Psoas muscle (tissue), 8 donors: ENCODE data around the gene GIT1. TPM values are rescaled to one million over a fixed set of nuclear protein-coding genes. Genes with fewer than 3 reads are reported as not detected.
A peak's percentile ranks its signal among the peaks of the same experiment; 100 is the strongest.

ENCODE experiments used
- ATAC-seq, 4 donors: fragments of 200-7000 bp; cut with Tn5 transposase; one replicate each; pipeline ENCODE4 v1.9.1; 2020; ENCODE audit warnings: moderate library complexity in 3 of 4, mild to moderate bottlenecking in 2 of 4
- DNase-seq, 2 donors: peaks; one replicate each; pipeline ENCODE4 v3.0.0-alpha.2; 2020
- H3K27ac ChIP-seq: fragments of 200-600 bp; one replicate; pipeline ENCODE4 v1.8.0; 2022
- H3K27me3 ChIP-seq, 3 donors: fragments of 200-600 bp in 1 of 3; one replicate each; pipeline versions ENCODE4 v1.6.1 to v1.8.0; 2013 to 2022; ENCODE audit warnings: low read length in 2 of 3, mild to moderate bottlenecking in 2 of 3, moderate library complexity in 1 of 3; ENCODE audit not compliant: insufficient read depth in 3 of 3
- H3K36me3 ChIP-seq, 2 donors: fragments of 200-600 bp in 1 of 2; one replicate each; pipeline versions ENCODE4 v1.6.1 to v1.8.0; 2013 to 2022; ENCODE audit warnings: low read depth in 1 of 2, mild to moderate bottlenecking in 1 of 2, moderate library complexity in 1 of 2; ENCODE audit not compliant: insufficient read depth in 1 of 2
- H3K4me1 ChIP-seq: fragments of 200-600 bp; one replicate; pipeline ENCODE4 v1.8.0; 2022
- H3K4me3 ChIP-seq: fragments of 200-600 bp; one replicate; pipeline ENCODE4 v1.8.0; 2022; ENCODE audit warnings: mild to moderate bottlenecking
- H3K9me3 ChIP-seq: fragments of 200-600 bp; one replicate; pipeline ENCODE4 v1.8.0; 2022
- WGBS, 3 donors: extraction: QIAGEN DNeasy Blood & Tissue Kit; methylation state at CpG; one replicate each; pipeline versions ENCODE4 v1.1.6 to v1.1.7; 2013; 5-methylcytosine and 5-hydroxymethylcytosine counted together
- intact Hi-C, 2 donors: fragments of 100-400 bp; cut with DNase I; formaldehyde crosslinking; loops; one replicate each; pipeline versions ENCODE4 v1.11.0 to v1.14.2; 2022
- polyA plus RNA-seq, 3 donors: library from polyadenylated mRNA; stranded (reverse); fragments of 200-250 nt; gene quantifications; one replicate each; pipeline ENCODE4 v1.2.3, GENCODE V29; 2013
- total RNA-seq, 4 donors: library from RNA; stranded (reverse); fragmentation: NEBNext Ultra II Directional in 2 of 4; extraction: Animal tissue kit (Norgen Biotek cat#: 25700) in 2 of 4; gene quantifications; one replicate each; pipeline versions ENCODE4 v1.2.1 to v1.2.4, GENCODE V29; 2021 to 2023
- TF ChIP-seq, protein P1 (sequence below): fragments of 200-600 bp; IDR thresholded peaks from one replicate; pipeline ENCODE4 v1.8.0; 2022; ENCODE audit warnings: antibody characterized with exemption
- donor health status: healthy with polysubstance abuse.
- donor health status: DM: no; HTN: no; CAD: no; lungs with moderate emphysema.
- donor health status: Bipolar disorder and iron deficiency.
- donor health status: healthy.
- donor health status: DM: yes; HTN: yes; CAD: no.
- donor health status: DM: no; HTN: no; CAD: no.
- donor health status: DM: no; HTN: no; CAD: no.
- donor health status: DM: yes; HTN: yes; CAD: no.

The GIT1 gene
- total and polyA plus RNA-seq, 7 donors: 24.3 to 46.0 (median 33.5) TPM

DNA sequence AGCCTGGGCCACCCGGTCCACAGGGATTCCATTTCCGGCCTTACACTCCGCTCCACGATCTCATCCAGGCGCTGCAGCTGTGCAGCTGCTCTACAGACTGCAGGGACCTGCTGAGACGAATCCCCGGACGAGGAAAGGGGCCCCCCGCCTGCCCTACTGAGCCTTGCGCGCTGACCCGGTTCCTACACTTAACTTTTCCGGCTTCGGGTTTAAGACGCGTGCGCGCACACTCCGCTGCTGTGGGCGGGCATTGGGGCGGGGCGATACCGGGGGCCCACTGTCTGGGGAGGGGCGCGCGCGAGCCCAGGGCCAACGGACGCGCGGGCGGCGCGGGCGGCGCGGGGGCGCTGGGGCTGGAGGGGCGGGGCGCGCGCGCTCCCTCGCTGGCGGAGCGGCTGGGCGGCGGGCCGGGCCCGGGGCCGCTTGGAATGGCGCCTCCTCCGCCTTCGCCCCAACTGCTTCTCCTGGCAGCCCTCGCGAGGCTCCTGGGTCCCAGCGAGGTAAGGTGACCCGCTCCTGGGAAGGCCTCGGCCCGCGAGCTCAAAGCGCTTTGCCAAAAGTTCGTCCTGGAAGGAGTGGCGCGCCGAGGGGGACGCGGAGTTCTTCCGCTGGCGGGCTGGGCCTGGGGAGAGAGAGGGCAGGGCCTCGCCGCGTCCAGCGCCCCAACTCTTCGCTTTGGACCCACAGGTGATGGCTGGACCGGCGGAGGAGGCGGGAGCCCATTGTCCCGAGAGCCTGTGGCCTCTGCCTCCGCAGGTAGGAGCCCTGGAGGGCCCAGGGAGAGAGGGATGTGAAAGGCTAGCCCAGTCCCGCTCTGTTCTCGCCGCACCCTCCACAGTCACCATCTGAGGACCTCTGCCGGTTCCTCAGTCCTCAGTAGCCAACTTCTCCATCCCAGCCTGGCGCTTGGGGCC, 20.9 kb downstream of the GIT1 start, which contains the start of gene TP53I13:
TSS of gene TP53I13 (plus strand) at position 371 of the 914 bp plus-strand sequence. CDS start at position 429, 58 bp downstream.
- Histone ChIP-seq H3K9me3 (no peaks in the 10 kb centered on the region), H3K4me1 (peaks cover 19% of the 10 kb centered on the region), H3K27me3 (no peaks in the 10 kb centered on the region), H3K36me3 (peaks cover 0 to 4% of the 10 kb centered on the region in 2 donors), H3K27ac (peak within 1 kb of the TSS; percentile 84), H3K4me3 (peak within 1 kb of the TSS; percentile 81)
- peak; percentile 68 to 77 (median 70) for ATAC-seq
- intact Hi-C loops: no loop called here
- DNase-seq: peak; percentile 91
- TF ChIP-seq, protein P1, sequence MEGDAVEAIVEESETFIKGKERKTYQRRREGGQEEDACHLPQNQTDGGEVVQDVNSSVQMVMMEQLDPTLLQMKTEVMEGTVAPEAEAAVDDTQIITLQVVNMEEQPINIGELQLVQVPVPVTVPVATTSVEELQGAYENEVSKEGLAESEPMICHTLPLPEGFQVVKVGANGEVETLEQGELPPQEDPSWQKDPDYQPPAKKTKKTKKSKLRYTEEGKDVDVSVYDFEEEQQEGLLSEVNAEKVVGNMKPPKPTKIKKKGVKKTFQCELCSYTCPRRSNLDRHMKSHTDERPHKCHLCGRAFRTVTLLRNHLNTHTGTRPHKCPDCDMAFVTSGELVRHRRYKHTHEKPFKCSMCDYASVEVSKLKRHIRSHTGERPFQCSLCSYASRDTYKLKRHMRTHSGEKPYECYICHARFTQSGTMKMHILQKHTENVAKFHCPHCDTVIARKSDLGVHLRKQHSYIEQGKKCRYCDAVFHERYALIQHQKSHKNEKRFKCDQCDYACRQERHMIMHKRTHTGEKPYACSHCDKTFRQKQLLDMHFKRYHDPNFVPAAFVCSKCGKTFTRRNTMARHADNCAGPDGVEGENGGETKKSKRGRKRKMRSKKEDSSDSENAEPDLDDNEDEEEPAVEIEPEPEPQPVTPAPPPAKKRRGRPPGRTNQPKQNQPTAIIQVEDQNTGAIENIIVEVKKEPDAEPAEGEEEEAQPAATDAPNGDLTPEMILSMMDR: no peak
- 1 to 2% (median 2%) methylated on average over 55 to 85 of the region's 85 CpGs for WGBS, 3 donors

DNA sequence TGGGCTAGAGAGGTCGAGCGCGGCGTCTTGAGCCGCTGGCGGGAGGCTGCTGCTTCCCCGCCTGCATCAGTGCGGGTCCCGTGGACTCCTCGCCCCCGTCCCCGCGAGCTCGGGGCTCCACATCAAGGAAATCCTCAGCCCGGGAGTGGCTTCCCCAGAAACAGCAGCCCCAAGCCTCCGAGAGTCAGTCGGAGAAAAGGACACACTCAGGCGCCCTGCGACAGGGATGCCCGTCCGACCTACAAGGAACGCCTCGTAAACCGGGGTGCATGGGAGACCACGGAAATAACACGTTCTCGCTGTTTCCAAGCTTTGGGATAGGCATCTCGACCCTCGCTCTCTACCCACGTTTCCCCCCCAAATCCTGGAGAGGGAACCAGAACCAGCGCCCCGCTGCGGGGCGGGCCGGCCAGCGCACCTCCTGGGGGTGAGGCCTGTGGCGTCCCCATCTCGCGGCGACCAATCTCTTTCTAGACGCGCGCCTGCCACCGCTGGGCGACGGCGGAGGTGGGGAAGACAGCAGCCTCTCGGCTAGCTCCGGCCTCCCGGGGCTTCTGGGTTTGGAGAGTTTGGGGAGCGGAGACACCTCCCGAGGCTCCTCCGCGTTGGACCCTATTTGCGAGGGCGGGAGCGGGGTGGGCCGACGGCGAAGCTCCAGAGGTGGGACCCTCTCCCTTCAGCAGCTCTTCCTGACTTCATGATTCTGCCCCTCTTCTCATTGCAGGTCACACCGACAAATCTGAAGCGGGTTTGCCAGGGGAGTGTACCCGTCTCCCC, 21.7 kb downstream of the GIT1 start:
- WGBS, 3 donors: 0 to 1% (median 0%) methylated on average over 43 to 63 of the region's 63 CpGs
- intact Hi-C loops: no loop called here
- DNase-seq: peak; percentile 66 to 87
- H3K27me3 ChIP-seq: no peaks in the 10 kb centered on the region
- no peaks in the 10 kb centered on the region for H3K36me3 ChIP-seq
- peaks cover 14% of the 10 kb centered on the region for H3K4me1 ChIP-seq
- peak overlapping the region; percentile 81 for H3K4me3 ChIP-seq
- peak overlapping the region; percentile 84 for H3K27ac ChIP-seq
- ATAC-seq: peak; percentile 49 to 78 (median 62)
- H3K9me3 ChIP-seq: no peaks in the 10 kb centered on the region
- TF ChIP-seq, protein P1: peak; percentile 20

DNA sequence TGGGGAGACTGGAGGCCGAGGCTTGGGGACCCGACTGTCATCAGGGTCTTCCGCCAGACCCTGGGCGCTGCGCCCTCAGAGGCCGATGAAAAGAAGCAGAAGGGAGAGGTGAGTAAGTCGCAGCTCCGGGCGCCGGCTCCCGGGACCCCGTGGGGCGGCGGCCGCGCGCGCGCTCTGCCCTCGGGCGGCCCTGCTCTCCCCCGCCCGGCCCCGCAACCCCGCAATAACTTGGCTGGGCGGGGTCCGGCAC, 22.2 kb downstream of the GIT1 start:
- WGBS, 3 donors: 0 to 1% (median 0%) methylated on average over 4 to 27 of the region's 27 CpGs
- peak overlapping the region; percentile 81 for H3K4me3 ChIP-seq
- peak overlapping the region; percentile 84 for H3K27ac ChIP-seq
- no peaks in the 10 kb centered on the region for H3K9me3 ChIP-seq
- H3K27me3 ChIP-seq: no peaks in the 10 kb centered on the region
- H3K36me3 ChIP-seq: no peaks in the 10 kb centered on the region
- DNase-seq (peak in 1 of 2 donors; percentile 38), ATAC-seq (peak in 3 of 4 donors; percentile 3 to 21 (median 4))
- intact Hi-C loops: no loop called here
- TF ChIP-seq, protein P1: no peak
- H3K4me1 ChIP-seq: peaks cover 12% of the 10 kb centered on the region

DNA sequence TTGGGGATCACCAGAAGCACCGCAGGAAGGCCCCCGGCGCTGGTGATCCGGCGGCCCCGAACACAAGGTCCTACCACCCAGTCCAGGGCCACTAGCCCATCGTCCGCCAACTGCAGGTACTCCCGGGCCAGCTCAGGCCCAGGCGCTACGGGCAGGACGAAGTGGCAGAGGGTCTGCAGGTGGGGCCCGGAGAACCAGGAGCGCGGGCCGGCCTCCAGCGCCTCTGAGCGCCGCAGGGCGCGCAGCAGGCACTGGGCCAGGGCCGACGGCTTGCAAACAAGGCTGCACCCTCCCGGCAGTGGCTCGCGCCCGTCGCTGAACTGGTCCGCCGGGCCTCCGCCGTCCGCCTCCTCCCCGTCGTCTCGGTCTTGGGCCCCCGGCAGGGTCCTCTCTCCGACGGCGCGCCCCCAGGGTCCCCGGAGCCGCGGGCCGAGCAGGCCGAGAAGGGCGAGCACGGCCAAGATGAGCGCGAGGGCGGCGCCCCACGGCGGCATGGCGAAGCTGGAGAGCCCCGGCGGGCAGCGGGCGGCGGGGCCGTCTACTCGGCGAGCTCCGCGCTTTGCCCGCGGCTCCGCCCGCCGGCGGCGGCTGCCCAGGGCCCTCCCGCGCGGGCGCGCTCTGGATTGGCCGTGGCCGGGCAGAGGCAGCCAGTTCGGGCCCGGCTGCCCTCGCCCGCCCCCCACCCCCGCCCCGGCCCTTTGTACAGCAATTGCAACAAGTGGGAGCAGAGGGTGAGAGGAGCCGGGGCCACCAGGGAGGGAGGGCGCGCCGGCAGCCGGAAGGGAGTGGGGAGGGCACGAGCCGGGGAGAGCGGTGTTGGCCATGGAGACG, 22.8 kb downstream of the GIT1 start, which contains the start of gene ABHD15:
TSS of gene ABHD15 (minus strand) at position 565 of the 831 bp plus-strand sequence. CDS start at position 494, 71 bp downstream.
- DNase-seq (peak; percentile 76 to 79), ATAC-seq (peak; percentile 28 to 54 (median 50))
- H3K27ac ChIP-seq: peak within 1 kb of the TSS; percentile 84
- TF ChIP-seq, protein P1: no peak
- H3K4me1 ChIP-seq: peaks cover 10% of the 10 kb centered on the region
- H3K27me3 ChIP-seq: no peaks in the 10 kb centered on the region
- intact Hi-C loops: no loop called here
- 2 to 4% (median 2%) methylated on average over 48 to 94 of the region's 94 CpGs for WGBS, 3 donors
- H3K36me3 ChIP-seq: no peaks in the 10 kb centered on the region
- peak within 1 kb of the TSS; percentile 81 for H3K4me3 ChIP-seq
- H3K9me3 ChIP-seq: no peaks in the 10 kb centered on the region
